Measurements from ENCODE around the gene BPIFA3.
"Not testable (repeated sequence)": the region's sequence is repeated elsewhere in the genome, so short reads cannot be mapped to it uniquely, and the experiment has no call there.

Gene BPIFA3

DNA sequence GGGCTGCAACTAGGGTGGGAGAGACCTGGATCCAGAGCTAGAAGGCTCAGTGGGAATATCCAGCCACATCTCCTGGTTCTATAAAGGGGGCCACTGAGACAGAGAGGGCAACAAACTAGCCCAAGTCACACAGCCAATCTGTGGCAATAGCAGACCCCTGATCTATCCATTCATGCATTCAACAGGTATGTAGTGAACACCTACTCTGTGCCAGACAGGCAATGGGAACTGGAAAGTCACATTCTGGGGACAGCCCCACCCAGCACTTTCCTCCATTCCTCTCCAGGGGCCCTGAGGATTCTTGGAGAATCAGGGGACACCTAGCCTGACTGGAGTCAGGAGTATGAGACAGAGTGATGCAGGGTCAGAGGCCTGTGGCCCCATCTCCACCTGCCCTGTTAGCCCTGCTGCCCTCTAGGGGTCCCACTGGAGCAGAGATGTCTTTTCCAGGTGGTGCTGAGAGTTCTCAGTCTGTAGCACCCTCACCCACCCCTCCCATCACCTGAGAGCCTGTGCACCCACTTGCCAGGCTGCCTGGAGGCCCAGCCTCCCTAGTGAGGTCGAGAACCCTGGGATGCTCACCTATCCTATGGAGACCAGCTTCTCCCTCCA lies 35.6 kb upstream of the BPIFA3 start:
- Histone ChIP-seq H3K36me3 (ENCODE audit: insufficient read depth, low read length) (no peaks in the 10 kb centered on the region), H3K27ac (no peak overlapping the region), H3K9me3 (ENCODE audit: low read depth, low read length) (no peaks in the 10 kb centered on the region), H3K9ac (ENCODE audit: insufficient read length) (no peak overlapping the region), H3K4me3 (no peak overlapping the region)
- no peak for DNase-seq (ENCODE audit: low read depth, low spot score)
- TF ChIP-seq POLR2AphosphoS5 (IDR thresholded peaks at IDR 0.05; ENCODE audit: borderline replicate concordance, low read depth, low read length), result no peak
- no peak for TF ChIP-seq EZH2 (IDR thresholded peaks at IDR 0.05)
- no peak for TF ChIP-seq FOXP2 (optimal IDR thresholded peaks at IDR 0.05; ENCODE audit: control extremely low read depth, extremely low read length, insufficient read depth)

DNA sequence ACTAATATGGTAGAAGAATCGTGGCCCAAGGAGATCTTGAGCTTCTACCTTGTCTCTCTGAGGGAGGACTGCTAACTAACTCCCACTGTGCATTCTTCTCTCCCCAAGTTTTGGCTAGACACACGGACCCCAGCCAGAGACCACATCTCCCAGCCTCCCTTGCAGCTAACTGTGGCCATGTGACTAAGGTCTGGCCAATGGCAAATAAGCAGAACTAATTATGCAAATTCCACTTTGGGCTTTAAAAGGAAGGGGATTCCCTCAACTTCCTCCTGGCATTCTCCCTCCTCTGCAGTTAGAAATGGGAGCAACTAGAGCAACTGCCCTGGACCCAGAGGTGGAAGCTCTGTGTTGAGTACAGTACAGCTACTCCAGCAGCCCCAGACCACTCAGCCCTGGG lies 33.8 kb upstream of the BPIFA3 start:
- H3K4me3 ChIP-seq, result no peak overlapping the region
- no peak overlapping the region for H3K9ac ChIP-seq (ENCODE audit: insufficient read length)
- DNase-seq (ENCODE audit: low read depth, low spot score), result no peak
- no peaks in the 10 kb centered on the region for H3K9me3 ChIP-seq (ENCODE audit: low read depth, low read length)
- H3K27ac ChIP-seq, result no peak overlapping the region
- no peaks in the 10 kb centered on the region for H3K36me3 ChIP-seq (ENCODE audit: insufficient read depth, low read length)
- TF ChIP-seq EZH2 (IDR thresholded peaks at IDR 0.05) (no peak), POLR2AphosphoS5 (IDR thresholded peaks at IDR 0.05; ENCODE audit: borderline replicate concordance, low read depth, low read length) (no peak), FOXP2 (optimal IDR thresholded peaks at IDR 0.05; ENCODE audit: control extremely low read depth, extremely low read length, insufficient read depth) (no peak)

DNA sequence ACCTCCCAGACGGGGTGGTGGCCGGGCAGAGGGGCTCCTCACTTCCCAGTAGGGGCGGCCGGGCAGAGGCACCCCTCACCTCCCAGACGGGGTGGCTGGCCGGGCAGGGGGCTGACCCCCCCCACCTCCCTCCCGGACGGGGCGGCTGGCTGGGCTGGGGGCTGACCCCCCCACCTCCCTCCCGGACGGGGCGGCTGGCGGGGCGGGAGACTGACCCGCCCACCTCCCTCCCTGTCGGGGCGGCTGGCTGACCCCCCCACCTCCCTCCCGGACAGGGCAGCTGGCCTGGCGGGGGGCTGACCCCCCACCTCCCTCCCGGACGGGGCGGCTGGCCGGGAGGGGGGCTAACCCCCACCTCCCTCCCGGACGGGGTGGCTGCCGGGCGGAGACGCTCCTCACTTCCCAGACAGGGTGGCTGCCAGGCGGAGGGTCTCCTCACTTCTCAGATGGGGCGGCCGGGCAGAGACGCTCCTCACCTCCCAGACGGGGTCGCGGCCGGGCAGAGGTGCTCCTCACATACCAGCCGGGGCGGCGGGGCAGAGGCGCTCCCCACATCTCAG lies 32.0 kb upstream of the BPIFA3 start:
- H3K4me3 ChIP-seq; H3K27ac ChIP-seq; DNase-seq (ENCODE audit: low read depth, low spot score); H3K36me3 ChIP-seq (ENCODE audit: insufficient read depth, low read length); H3K9me3 ChIP-seq (ENCODE audit: low read depth, low read length); H3K9ac ChIP-seq (ENCODE audit: insufficient read length): not testable (repeated sequence)

DNA sequence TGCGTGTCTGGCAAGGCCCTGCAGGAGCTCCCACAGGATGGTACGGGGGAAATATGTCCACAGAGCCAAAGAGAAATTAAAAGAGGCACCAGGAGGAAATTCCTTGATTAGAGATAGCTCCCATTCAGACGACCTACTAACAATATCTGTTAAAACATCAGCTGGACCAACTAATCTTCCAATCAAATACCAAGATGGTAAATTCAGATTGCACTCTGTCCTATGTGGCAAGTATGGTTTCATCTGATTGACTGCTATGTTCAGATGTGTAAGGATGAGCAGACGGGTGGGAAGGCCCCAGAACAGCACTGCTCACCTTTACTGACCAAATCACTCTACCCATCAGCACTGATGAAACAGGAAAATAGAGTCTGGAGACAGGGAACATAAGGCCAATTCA lies 29.7 kb upstream of the BPIFA3 start:
- H3K27ac ChIP-seq, result no peak overlapping the region
- H3K4me3 ChIP-seq, result no peak overlapping the region
- DNase-seq (ENCODE audit: low read depth, low spot score), result no peak
- H3K36me3 ChIP-seq (ENCODE audit: insufficient read depth, low read length), result no peaks in the 10 kb centered on the region
- no peak for TF ChIP-seq FOXP2 (optimal IDR thresholded peaks at IDR 0.05; ENCODE audit: control extremely low read depth, extremely low read length, insufficient read depth)
- no peak for TF ChIP-seq POLR2AphosphoS5 (IDR thresholded peaks at IDR 0.05; ENCODE audit: borderline replicate concordance, low read depth, low read length)
- TF ChIP-seq EZH2 (IDR thresholded peaks at IDR 0.05), result no peak
- no peak overlapping the region for H3K9ac ChIP-seq (ENCODE audit: insufficient read length)
- H3K9me3 ChIP-seq (ENCODE audit: low read depth, low read length), result no peaks in the 10 kb centered on the region

DNA sequence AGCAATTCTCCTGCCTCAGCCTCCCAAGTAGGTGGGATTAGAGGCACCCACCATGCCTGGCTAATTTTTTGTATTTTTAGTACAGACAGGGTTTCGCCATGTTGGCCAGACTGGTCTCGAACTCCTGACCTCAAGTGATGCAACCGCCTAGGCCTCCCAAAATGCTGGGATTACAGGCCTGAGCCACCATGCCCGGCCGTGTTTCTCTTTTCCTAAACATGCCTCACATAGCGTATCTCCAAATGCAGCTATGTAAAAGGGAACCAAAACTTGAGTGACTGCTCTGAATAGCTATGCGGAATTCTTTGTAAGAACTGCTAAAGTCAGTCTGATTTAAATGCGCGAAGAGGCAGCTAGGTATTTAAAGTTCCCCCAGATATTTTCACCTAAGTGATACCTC lies 28.7 kb upstream of the BPIFA3 start:
- H3K4me3 ChIP-seq, result no peak overlapping the region
- H3K9me3 ChIP-seq (ENCODE audit: low read depth, low read length), result no peaks in the 10 kb centered on the region
- no peaks in the 10 kb centered on the region for H3K36me3 ChIP-seq (ENCODE audit: insufficient read depth, low read length)
- no peak for TF ChIP-seq FOXP2 (optimal IDR thresholded peaks at IDR 0.05; ENCODE audit: control extremely low read depth, extremely low read length, insufficient read depth)
- no peak for TF ChIP-seq POLR2AphosphoS5 (IDR thresholded peaks at IDR 0.05; ENCODE audit: borderline replicate concordance, low read depth, low read length)
- TF ChIP-seq EZH2 (IDR thresholded peaks at IDR 0.05), result no peak
- no peak overlapping the region for H3K27ac ChIP-seq
- H3K9ac ChIP-seq (ENCODE audit: insufficient read length), result no peak overlapping the region
- no peak for DNase-seq (ENCODE audit: low read depth, low spot score)

DNA sequence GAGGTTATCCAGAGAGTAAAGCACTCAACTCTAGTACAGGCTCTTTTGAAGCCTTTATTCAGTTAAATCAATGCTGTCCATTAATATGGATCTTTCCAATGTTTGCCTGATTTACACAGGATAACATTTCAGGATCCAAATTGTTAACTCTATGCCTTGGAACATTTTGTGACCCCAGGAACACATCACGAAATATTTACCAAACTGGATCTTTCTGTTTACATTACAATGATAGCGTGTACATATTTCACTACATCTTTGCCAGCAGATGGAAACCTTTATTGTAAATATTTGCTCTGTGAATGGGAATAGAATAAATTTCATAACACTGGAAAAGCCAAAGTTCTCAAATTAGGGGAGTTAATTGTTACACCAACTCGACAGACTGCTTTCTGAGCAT lies 25.7 kb upstream of the BPIFA3 start:
- H3K9me3 ChIP-seq (ENCODE audit: low read depth, low read length), result no peaks in the 10 kb centered on the region
- no peak overlapping the region for H3K27ac ChIP-seq
- H3K9ac ChIP-seq (ENCODE audit: insufficient read length), result no peak overlapping the region
- H3K36me3 ChIP-seq (ENCODE audit: insufficient read depth, low read length), result no peaks in the 10 kb centered on the region
- TF ChIP-seq POLR2AphosphoS5 (IDR thresholded peaks at IDR 0.05; ENCODE audit: borderline replicate concordance, low read depth, low read length) (no peak), EZH2 (IDR thresholded peaks at IDR 0.05) (no peak), FOXP2 (optimal IDR thresholded peaks at IDR 0.05; ENCODE audit: control extremely low read depth, extremely low read length, insufficient read depth) (no peak)
- no peak overlapping the region for H3K4me3 ChIP-seq
- no peak for DNase-seq (ENCODE audit: low read depth, low spot score)

DNA sequence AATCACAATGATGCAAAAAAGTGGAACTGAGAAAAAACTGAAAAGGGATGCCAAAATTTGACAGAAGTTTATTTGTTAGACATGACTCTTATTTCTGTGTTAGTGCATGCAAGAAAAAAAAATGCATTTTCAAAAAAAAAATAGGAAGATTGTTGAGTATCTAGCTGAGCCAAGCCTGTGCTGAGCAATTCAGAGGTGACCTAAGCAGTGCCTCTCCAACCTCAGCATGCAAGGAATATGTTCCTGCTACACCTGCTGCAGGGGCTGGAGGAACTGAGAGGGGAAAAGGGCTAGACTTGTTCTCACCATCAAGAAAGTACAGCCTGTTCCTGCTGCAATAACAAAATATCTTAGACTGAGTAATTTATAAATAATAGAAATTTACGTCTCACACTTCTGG lies 25.2 kb upstream of the BPIFA3 start:
- TF ChIP-seq FOXP2 (optimal IDR thresholded peaks at IDR 0.05; ENCODE audit: control extremely low read depth, extremely low read length, insufficient read depth), result no peak
- no peak for TF ChIP-seq POLR2AphosphoS5 (IDR thresholded peaks at IDR 0.05; ENCODE audit: borderline replicate concordance, low read depth, low read length)
- TF ChIP-seq EZH2 (IDR thresholded peaks at IDR 0.05), result no peak
- Histone ChIP-seq H3K4me3 (no peak overlapping the region), H3K9ac (ENCODE audit: insufficient read length) (no peak overlapping the region), H3K27ac (no peak overlapping the region), H3K9me3 (ENCODE audit: low read depth, low read length) (no peaks in the 10 kb centered on the region), H3K36me3 (ENCODE audit: insufficient read depth, low read length) (no peaks in the 10 kb centered on the region)
- DNase-seq (ENCODE audit: low read depth, low spot score), result no peak

DNA sequence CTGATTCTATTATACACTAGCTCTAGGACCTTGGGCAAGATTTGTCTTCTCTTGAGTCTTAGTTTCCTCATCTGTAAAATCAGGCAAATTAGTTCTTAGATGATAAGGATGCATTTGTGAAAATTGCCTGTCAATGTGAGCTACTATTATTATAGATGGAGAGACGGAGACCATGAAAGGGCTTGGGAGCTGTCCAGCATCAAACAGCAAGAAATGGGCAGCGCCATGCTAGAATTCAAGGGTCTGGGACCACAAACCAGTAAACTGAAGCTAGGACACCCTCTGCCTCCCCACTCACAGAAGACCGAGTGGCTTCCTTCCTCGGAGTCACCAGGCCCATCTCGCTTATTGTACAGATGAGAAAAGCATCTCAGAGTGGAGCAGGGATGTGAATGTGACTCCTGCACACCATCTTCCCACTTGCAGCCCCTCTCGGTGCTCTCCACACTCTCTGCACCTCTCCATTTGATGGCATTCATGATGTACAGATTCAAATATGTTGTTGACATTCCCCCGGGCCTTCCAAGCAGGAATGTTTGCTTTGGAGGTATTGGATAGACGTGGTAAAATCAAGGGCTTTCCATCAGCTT lies 24.1 kb upstream of the BPIFA3 start:
- Histone ChIP-seq H3K9me3 (ENCODE audit: low read depth, low read length) (no peaks in the 10 kb centered on the region), H3K9ac (ENCODE audit: insufficient read length) (no peak overlapping the region), H3K36me3 (ENCODE audit: insufficient read depth, low read length) (no peaks in the 10 kb centered on the region), H3K4me3 (no peak overlapping the region), H3K27ac (no peak overlapping the region)
- no peak for DNase-seq (ENCODE audit: low read depth, low spot score)
- no peak for TF ChIP-seq FOXP2 (optimal IDR thresholded peaks at IDR 0.05; ENCODE audit: control extremely low read depth, extremely low read length, insufficient read depth)
- no peak for TF ChIP-seq EZH2 (IDR thresholded peaks at IDR 0.05)
- no peak for TF ChIP-seq POLR2AphosphoS5 (IDR thresholded peaks at IDR 0.05; ENCODE audit: borderline replicate concordance, low read depth, low read length)

DNA sequence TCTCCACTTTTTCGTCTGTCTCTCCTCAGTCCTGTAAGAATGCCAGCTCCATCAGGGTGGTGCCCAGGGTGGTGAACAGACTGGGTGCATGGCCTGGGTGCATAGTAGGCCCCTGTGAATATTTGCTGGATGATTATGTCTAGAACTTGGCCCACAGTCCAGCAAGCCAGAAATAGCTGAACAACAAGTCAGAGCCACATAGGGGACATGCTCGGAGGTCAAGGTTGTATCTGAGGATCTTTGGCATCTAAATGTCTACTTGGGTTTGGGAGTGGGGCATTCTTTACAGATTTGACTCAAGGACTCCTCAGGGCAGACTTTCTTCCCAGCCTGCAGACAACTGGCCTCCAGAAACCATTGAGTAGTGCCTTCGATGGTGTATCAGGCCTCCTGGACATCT lies 18.1 kb upstream of the BPIFA3 start:
- Histone ChIP-seq H3K9ac (ENCODE audit: insufficient read length) (no peak overlapping the region), H3K27ac (no peak overlapping the region), H3K36me3 (ENCODE audit: insufficient read depth, low read length) (no peaks in the 10 kb centered on the region), H3K9me3 (ENCODE audit: low read depth, low read length) (no peaks in the 10 kb centered on the region), H3K4me3 (no peak overlapping the region)
- TF ChIP-seq POLR2AphosphoS5 (IDR thresholded peaks at IDR 0.05; ENCODE audit: borderline replicate concordance, low read depth, low read length) (no peak), FOXP2 (optimal IDR thresholded peaks at IDR 0.05; ENCODE audit: control extremely low read depth, extremely low read length, insufficient read depth) (no peak), EZH2 (IDR thresholded peaks at IDR 0.05) (no peak)
- DNase-seq (ENCODE audit: low read depth, low spot score), result no peak
